Prostate gland (tissue), 2 donors: Measurements from ENCODE around the gene PHAF1.

Experiments used
- POLR2A ChIP-seq: fragments of 450-650 bp; IDR thresholded peaks from one replicate; pipeline ENCODE4 v1.6.1; 2016; ENCODE audit warnings: antibody characterized with exemption, mild to moderate bottlenecking
- TF ChIP-seq, protein P1 (sequence below), 4 experiments: fragments of 200-600 bp in 2 of 4; fragments of 450-650 bp in 2 of 4; sonication (generic) in 2 of 4; IDR thresholded peaks; 1 replicate in 3 of 4; 2 replicates in 1 of 4; pipeline ENCODE4 v1.5.1; 2016 to 2019; ENCODE audit warnings: antibody characterized with exemption in 4 of 4, mild to moderate bottlenecking in 2 of 4, moderate library complexity in 2 of 4

DNA sequence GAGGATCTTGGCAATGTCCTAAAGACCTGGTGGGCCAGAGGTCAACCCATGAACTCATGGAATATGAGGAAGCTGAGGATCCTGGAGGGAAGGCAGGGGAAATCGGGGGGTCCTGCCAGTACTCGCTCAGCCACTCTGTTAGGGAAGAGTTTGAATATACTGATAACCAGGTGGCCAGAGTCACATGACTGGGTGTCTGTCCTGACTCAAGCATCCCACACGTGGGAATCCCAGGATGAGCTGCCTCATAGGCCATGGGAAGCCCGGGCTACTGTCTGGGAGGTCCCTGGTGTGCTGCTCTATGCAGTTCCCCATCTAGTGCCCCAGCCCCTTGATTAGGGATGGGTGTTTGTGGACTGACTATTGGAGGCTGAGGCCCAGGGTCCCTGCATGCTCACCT is 78.6 kb downstream of the PHAF1 start:
- TF ChIP-seq, protein P1, sequence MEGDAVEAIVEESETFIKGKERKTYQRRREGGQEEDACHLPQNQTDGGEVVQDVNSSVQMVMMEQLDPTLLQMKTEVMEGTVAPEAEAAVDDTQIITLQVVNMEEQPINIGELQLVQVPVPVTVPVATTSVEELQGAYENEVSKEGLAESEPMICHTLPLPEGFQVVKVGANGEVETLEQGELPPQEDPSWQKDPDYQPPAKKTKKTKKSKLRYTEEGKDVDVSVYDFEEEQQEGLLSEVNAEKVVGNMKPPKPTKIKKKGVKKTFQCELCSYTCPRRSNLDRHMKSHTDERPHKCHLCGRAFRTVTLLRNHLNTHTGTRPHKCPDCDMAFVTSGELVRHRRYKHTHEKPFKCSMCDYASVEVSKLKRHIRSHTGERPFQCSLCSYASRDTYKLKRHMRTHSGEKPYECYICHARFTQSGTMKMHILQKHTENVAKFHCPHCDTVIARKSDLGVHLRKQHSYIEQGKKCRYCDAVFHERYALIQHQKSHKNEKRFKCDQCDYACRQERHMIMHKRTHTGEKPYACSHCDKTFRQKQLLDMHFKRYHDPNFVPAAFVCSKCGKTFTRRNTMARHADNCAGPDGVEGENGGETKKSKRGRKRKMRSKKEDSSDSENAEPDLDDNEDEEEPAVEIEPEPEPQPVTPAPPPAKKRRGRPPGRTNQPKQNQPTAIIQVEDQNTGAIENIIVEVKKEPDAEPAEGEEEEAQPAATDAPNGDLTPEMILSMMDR (IDR thresholded peaks at IDR 0.05) = no peak
- TF ChIP-seq POLR2A = no peak
